Measurements from ENCODE around the gene URI1.

DNA sequence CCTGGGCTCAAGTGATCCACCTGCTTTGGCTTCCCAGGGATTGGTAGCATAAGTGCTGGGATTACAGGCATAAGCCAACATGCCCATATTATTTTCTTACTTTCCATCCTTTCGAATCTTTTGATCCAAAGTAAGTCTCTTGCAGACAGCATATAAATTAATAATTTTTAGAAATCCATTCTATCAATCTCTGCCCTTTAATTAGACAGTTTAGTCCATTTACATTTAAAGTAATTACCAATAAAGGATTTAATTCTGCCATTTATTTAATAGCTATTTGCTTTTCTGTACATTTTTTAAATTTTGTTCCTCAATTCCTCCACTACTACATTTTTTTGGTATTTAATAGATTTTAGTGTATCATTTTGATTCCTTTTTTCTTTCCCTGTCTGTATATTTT is 7.3 kb upstream of the URI1 start:
- TF ChIP-seq, protein P1, sequence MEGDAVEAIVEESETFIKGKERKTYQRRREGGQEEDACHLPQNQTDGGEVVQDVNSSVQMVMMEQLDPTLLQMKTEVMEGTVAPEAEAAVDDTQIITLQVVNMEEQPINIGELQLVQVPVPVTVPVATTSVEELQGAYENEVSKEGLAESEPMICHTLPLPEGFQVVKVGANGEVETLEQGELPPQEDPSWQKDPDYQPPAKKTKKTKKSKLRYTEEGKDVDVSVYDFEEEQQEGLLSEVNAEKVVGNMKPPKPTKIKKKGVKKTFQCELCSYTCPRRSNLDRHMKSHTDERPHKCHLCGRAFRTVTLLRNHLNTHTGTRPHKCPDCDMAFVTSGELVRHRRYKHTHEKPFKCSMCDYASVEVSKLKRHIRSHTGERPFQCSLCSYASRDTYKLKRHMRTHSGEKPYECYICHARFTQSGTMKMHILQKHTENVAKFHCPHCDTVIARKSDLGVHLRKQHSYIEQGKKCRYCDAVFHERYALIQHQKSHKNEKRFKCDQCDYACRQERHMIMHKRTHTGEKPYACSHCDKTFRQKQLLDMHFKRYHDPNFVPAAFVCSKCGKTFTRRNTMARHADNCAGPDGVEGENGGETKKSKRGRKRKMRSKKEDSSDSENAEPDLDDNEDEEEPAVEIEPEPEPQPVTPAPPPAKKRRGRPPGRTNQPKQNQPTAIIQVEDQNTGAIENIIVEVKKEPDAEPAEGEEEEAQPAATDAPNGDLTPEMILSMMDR (conservative IDR thresholded peaks at IDR 0.05; ENCODE audit: low read depth, low read length), result no peak
- TF ChIP-seq EZH2phosphoT487 (IDR thresholded peaks at IDR 0.05; ENCODE audit: borderline replicate concordance, low read length), result no peak
